NB4 (cell line): ENCODE results near the gene OR52I1.

Source experiments
- CTCF ChIP-seq: IDR thresholded peaks from one replicate; pipeline ENCODE4 v1.5.1; 2012; ENCODE audit warnings: low read depth, low read length
- MAX ChIP-seq: IDR thresholded peaks from 2 replicates; pipeline ENCODE4 v1.6.1; 2011; ENCODE audit warnings: low read depth, low read length
- POLR2A ChIP-seq: IDR thresholded peaks from 2 replicates; pipeline ENCODE4 v1.6.1; 2011; ENCODE audit warnings: mild to moderate bottlenecking; ENCODE audit not compliant: insufficient read length; ENCODE audit errors: extremely low read depth

GRCh38 chr11:4637662-4638047, 43.8 kb downstream of the OR52I1 start:
- TF ChIP-seq MAX (no peak), CTCF (no peak), POLR2A (no peak)
